PC-3 (cell line): ENCODE results near the gene SALL2. TPM values are rescaled to one million over a fixed set of nuclear protein-coding genes. Genes with fewer than 3 reads are reported as not detected.

ENCODE experiments used
- ATAC-seq: fragments of 200-7000 bp; cut with Tn5 transposase; 2 replicates; pipeline ENCODE4 v1.9.1; 2020; ENCODE audit warnings: mild to moderate bottlenecking, moderate library complexity
- BruUV-seq: library from RNA; stranded (reverse); fragments of 400-500 nt; replicated peaks from 2 replicates; lab custom pipeline; 2021; lab: Mats Ljungman, UMichigan
- CTCF ChIA-PET: fragments of 300-600 bp; sonication (Branson Sonifier 250); formaldehyde crosslinking; loops from one replicate; lab custom pipeline; 2022; ENCODE audit warnings: antibody characterized with exemption; lab: Charles Lee
- POLR2A ChIA-PET: fragments of 300-600 bp; sonication (Branson Sonifier 250); formaldehyde crosslinking; loops from one replicate; lab custom pipeline; 2022; ENCODE audit warnings: antibody characterized with exemption; ENCODE audit not compliant: unreplicated experiment; lab: Charles Lee
- DNase-seq: peaks from one replicate; pipeline ENCODE4 v3.0.0-alpha.2; 2015
- H2AFZ ChIP-seq: fragments of 300-600 bp; sonication (generic); 2 replicates; pipeline ENCODE4 v1.6.0; 2016; ENCODE audit warnings: antibody characterized with exemption, low read length
- H3F3A ChIP-seq: fragments of 300-600 bp; sonication (generic); one replicate; pipeline ENCODE4 v1.6.0; 2017; ENCODE audit warnings: antibody characterized with exemption, low read length, control low read depth, mild to moderate bottlenecking; ENCODE audit not compliant: unreplicated experiment
- H3K27ac ChIP-seq: fragments of 300-600 bp; sonication (generic); 2 replicates; pipeline ENCODE4 v1.5.1; 2016; ENCODE audit warnings: mild to moderate bottlenecking, low read length
- H3K27me3 ChIP-seq: fragments of 300-600 bp; sonication (generic); 2 replicates; pipeline ENCODE4 v1.6.1; 2016; ENCODE audit warnings: low read length, mixed read lengths
- H3K36me3 ChIP-seq: fragments of 300-600 bp; sonication (generic); 2 replicates; pipeline ENCODE4 v1.6.1; 2016; ENCODE audit warnings: low read depth, mixed run types, low read length, mixed read lengths
- H3K4me1 ChIP-seq: fragments of 300-600 bp; sonication (generic); 2 replicates; pipeline ENCODE4 v1.5.1; 2016; ENCODE audit warnings: low read length; ENCODE audit not compliant: insufficient read depth
- H3K4me2 ChIP-seq: fragments of 300-600 bp; sonication (generic); 2 replicates; pipeline ENCODE4 v1.6.0; 2016; ENCODE audit warnings: low read length
- H3K4me3 ChIP-seq: fragments of 300-600 bp; sonication (generic); 2 replicates; pipeline ENCODE4 v1.5.1; 2016; ENCODE audit warnings: mild to moderate bottlenecking, low read length, mixed read lengths
- H3K79me2 ChIP-seq: fragments of 300-600 bp; sonication (generic); 2 replicates; pipeline ENCODE4 v1.6.1; 2017; ENCODE audit warnings: low read length, mixed read lengths
- H3K9ac ChIP-seq: fragments of 300-600 bp; sonication (generic); 2 replicates; pipeline ENCODE4 v1.6.0; 2016; ENCODE audit warnings: mild to moderate bottlenecking, low read length
- H3K9me2 ChIP-seq: fragments of 300-600 bp; sonication (generic); replicated peaks from 2 replicates; pipeline ENCODE4 v1.6.1; 2016; ENCODE audit warnings: mixed run types, low read length, mixed read lengths
- H3K9me3 ChIP-seq: fragments of 300-600 bp; sonication (generic); 2 replicates; pipeline ENCODE4 v1.6.1; 2016; ENCODE audit warnings: low read length, mixed read lengths
- H4K20me1 ChIP-seq: fragments of 300-600 bp; sonication (generic); 2 replicates; pipeline ENCODE4 v1.6.1; 2016; ENCODE audit warnings: low read length, mixed read lengths
- EZH2 ChIP-seq: fragments of 300-600 bp; sonication (generic); IDR thresholded peaks from one replicate; pipeline ENCODE4 v1.6.1; 2017; ENCODE audit warnings: antibody characterized with exemption, mild to moderate bottlenecking, low read length; ENCODE audit not compliant: unreplicated experiment
- EZH2phosphoT487 ChIP-seq: fragments of 300-600 bp; sonication (generic); IDR thresholded peaks from 2 replicates; pipeline ENCODE4 v1.6.1; 2018; ENCODE audit warnings: mild to moderate bottlenecking, antibody characterized with exemption, low read length, borderline replicate concordance
- intact Hi-C: fragments of 100-400 bp; cut with micrococcal nuclease; formaldehyde crosslinking; loops from 2 replicates; pipeline ENCODE4 v1.9.0; 2023
- total RNA-seq: library from RNA; depleted of rRNA; stranded (reverse); fragments of >200 nt; gene quantifications from 2 replicates; pipeline ENCODE4 v1.2.3, GENCODE V29; 2014
- TF ChIP-seq, protein P1 (sequence below): fragments of 300-600 bp; sonication (generic); conservative IDR thresholded peaks from 2 replicates; pipeline ENCODE4 v1.5.1; 2017; ENCODE audit warnings: antibody characterized with exemption, low read depth, mild to moderate bottlenecking, low read length

The SALL2 gene
- total RNA-seq, 1 experiment from 2014 or later, result 4.1 TPM

DNA sequence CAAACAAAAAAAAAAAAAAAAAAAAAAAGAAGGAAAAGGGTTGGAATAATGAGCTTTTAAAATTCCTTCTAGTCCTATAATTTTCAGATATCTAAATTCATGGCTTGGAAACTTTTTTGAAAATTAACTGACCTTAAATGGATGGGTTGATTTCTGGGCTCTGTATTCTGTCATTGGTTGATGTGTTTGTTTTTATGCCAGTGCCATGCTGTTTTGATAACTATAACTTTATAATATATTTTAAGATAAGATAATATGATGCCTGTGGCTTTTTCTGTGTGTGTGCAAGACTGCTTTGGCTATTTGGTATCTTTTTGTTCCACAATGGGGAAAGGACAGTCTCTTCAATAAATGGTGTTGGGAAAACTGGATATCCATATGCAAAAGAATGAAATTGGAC, 46.5 kb upstream of the SALL2 start:
- CTCF ChIA-PET, result no interaction called here

DNA sequence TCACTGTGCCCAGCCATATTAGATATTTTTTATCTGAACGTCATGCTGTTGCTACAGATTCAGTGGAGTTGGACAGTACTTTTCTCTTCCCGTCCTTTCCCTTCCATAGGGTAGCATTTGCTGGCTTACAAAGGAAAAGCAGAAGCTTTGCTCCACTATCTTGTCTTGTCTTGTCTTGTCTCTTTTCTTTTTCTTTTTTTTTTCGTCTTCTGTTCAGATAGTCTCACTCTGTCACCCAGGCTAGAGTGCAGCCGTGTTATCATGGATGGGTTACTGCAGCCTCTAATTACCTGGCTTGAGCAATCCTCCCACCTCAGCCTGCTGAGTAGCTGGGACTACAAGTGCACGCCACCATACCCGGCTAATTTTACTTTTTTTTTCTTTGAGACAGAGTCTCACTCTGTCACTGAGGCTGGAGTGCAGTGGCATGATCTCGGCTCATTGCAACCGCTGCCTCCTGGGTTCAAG, 32.6 kb upstream of the SALL2 start:
- Histone ChIP-seq H4K20me1 (no peaks in the 10 kb centered on the region), H3K4me1 (peaks cover 4% of the 10 kb centered on the region; the same call in 1 of the 2 replicates), H3K9me2 (no peaks in the 10 kb centered on the region), H3K9ac (no peak overlapping the region), H3K4me3 (no peak overlapping the region), H3K79me2 (no peaks in the 10 kb centered on the region), H2AFZ (no peak overlapping the region), H3K4me2 (no peak overlapping the region), H3F3A (no peaks in the 10 kb centered on the region), H3K36me3 (no peaks in the 10 kb centered on the region), H3K27me3 (no peaks in the 10 kb centered on the region), H3K27ac (no peak overlapping the region), H3K9me3 (no peaks in the 10 kb centered on the region)
- POLR2A ChIA-PET, result no interaction called here
- DNase-seq (no peak), ATAC-seq (no peak)
- CTCF ChIA-PET, result no interaction called here
- intact Hi-C loops, result loop anchor here (5.0 kb wide), 1 partner anchor 46 kb away; the partner anchor contains the start of gene METTL3
- no TSS peak for BruUV-seq
- TF ChIP-seq EZH2, result no peak
- TF ChIP-seq EZH2phosphoT487, result no peak
- TF ChIP-seq, protein P1, sequence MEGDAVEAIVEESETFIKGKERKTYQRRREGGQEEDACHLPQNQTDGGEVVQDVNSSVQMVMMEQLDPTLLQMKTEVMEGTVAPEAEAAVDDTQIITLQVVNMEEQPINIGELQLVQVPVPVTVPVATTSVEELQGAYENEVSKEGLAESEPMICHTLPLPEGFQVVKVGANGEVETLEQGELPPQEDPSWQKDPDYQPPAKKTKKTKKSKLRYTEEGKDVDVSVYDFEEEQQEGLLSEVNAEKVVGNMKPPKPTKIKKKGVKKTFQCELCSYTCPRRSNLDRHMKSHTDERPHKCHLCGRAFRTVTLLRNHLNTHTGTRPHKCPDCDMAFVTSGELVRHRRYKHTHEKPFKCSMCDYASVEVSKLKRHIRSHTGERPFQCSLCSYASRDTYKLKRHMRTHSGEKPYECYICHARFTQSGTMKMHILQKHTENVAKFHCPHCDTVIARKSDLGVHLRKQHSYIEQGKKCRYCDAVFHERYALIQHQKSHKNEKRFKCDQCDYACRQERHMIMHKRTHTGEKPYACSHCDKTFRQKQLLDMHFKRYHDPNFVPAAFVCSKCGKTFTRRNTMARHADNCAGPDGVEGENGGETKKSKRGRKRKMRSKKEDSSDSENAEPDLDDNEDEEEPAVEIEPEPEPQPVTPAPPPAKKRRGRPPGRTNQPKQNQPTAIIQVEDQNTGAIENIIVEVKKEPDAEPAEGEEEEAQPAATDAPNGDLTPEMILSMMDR, result no peak

More for the DNA sequence above, 46.5 kb upstream of the SALL2 start:
- no peak overlapping the region for H3K4me2 ChIP-seq
- no peak overlapping the region for H3K9ac ChIP-seq
- no peaks in the 10 kb centered on the region for H3F3A ChIP-seq
- peaks cover 35% of the 10 kb centered on the region for H3K27me3 ChIP-seq
- H3K79me2 ChIP-seq, result no peaks in the 10 kb centered on the region
- intact Hi-C loops, result no loop called here
- no peak overlapping the region for H3K4me3 ChIP-seq
- POLR2A ChIA-PET, result no interaction called here
- no peaks in the 10 kb centered on the region for H4K20me1 ChIP-seq
- no peaks in the 10 kb centered on the region for H3K4me1 ChIP-seq
- no peak for DNase-seq
- no peaks in the 10 kb centered on the region for H3K9me3 ChIP-seq
- no peak overlapping the region for H2AFZ ChIP-seq
- TF ChIP-seq EZH2 (no peak), EZH2phosphoT487 (no peak)
- TF ChIP-seq, protein P1, result no peak
- no peaks in the 10 kb centered on the region for H3K9me2 ChIP-seq
- no peaks in the 10 kb centered on the region for H3K36me3 ChIP-seq
- BruUV-seq, result no TSS peak
- no peak for ATAC-seq
- H3K27ac ChIP-seq, result no peak overlapping the region
